Stimulated activated CD8-positive, alpha-beta memory T cell treated with anti-CD3 and anti-CD28 coated beads, Interleukin-15, amount 100 ng/mL, for 4 hours (primary cell): Measurements from ENCODE around the gene SLC38A8.

Experiments
- DNase-seq, 2 donors: peaks; one replicate each; pipeline ENCODE4 v3.0.0-alpha.2; 2020; ENCODE audit warnings: low read depth in 2 of 2

Gene SLC38A8

GRCh38 chr16:84048871-84049270 lies 6.3 kb upstream of the SLC38A8 start:
- DNase-seq = no peak

- no peak for DNase-seq
These were observed 5.7 kb upstream of the SLC38A8 start for GRCh38 chr16:84048270-84048669.

GRCh38 chr16:84047626-84048025 lies 5.0 kb upstream of the SLC38A8 start:
- DNase-seq = no peak

- DNase-seq = no peak
These were observed 4.6 kb upstream of the SLC38A8 start for GRCh38 chr16:84047206-84047605.

GRCh38 chr16:84045818-84046470 lies 3.3 kb upstream of the SLC38A8 start:
- no peak for DNase-seq

- no peak for DNase-seq
These were observed 2.6 kb upstream of the SLC38A8 start for GRCh38 chr16:84045001-84045817.

- DNase-seq = no peak
These were observed 1.5 kb upstream of the SLC38A8 start for GRCh38 chr16:84044118-84044488.

GRCh38 chr16:84043486-84044117 lies 1.0 kb upstream of the SLC38A8 start:
- DNase-seq = no peak

- no peak for DNase-seq
These were observed 387 bp upstream of the SLC38A8 start for GRCh38 chr16:84042879-84043485.

- DNase-seq = no peak
These were observed 714 bp downstream of the SLC38A8 start for GRCh38 chr16:84041881-84042280.

GRCh38 chr16:84040823-84041820 lies 1.5 kb downstream of the SLC38A8 start:
- no peak for DNase-seq

- no peak for DNase-seq
These were observed 2.3 kb downstream of the SLC38A8 start for GRCh38 chr16:84040226-84040822.

- no peak for DNase-seq
These were observed 2.9 kb downstream of the SLC38A8 start for GRCh38 chr16:84039696-84040095.

- no peak for DNase-seq
These were observed 4.1 kb downstream of the SLC38A8 start for GRCh38 chr16:84038469-84038868.

- DNase-seq = no peak
These were observed 5.6 kb downstream of the SLC38A8 start for GRCh38 chr16:84036982-84037425.

GRCh38 chr16:84036131-84036530 lies 6.5 kb downstream of the SLC38A8 start:
- no peak for DNase-seq

- no peak for DNase-seq
These were observed 8.1 kb downstream of the SLC38A8 start for GRCh38 chr16:84034516-84034915.

- DNase-seq = no peak
These were observed 9.1 kb downstream of the SLC38A8 start for GRCh38 chr16:84033251-84034195.

- no peak for DNase-seq
These were observed 10.0 kb downstream of the SLC38A8 start for GRCh38 chr16:84032458-84033178.
